KMS-11 (cell line): ENCODE results near the gene NTSR2.

ENCODE experiments used
- H2AFZ ChIP-seq: fragments of 200-600 bp; sonication (generic); 2 replicates; pipeline ENCODE4 v1.6.1; 2016; ENCODE audit warnings: antibody characterized with exemption, mixed run types, low read depth
- H3K27ac ChIP-seq: fragments of 200-600 bp; sonication (generic); 2 replicates; pipeline ENCODE4 v1.6.1; 2016; ENCODE audit warnings: mild to moderate bottlenecking, mixed run types
- H3K27me3 ChIP-seq: fragments of 200-600 bp; sonication (generic); 2 replicates; pipeline ENCODE4 v1.6.1; 2017; ENCODE audit warnings: mild to moderate bottlenecking, low read depth, mixed run types, moderate library complexity; ENCODE audit not compliant: insufficient read depth
- H3K36me3 ChIP-seq: fragments of 200-600 bp; sonication (generic); 2 replicates; pipeline ENCODE4 v1.6.1; 2017; ENCODE audit warnings: mild to moderate bottlenecking, mixed run types; ENCODE audit not compliant: insufficient read depth
- H3K4me1 ChIP-seq: fragments of 200-600 bp; sonication (generic); 2 replicates; pipeline ENCODE4 v1.6.1; 2016; ENCODE audit warnings: mild to moderate bottlenecking, low read depth, mixed run types; ENCODE audit not compliant: poor library complexity, severe bottlenecking
- H3K4me2 ChIP-seq: fragments of 200-600 bp; sonication (generic); 2 replicates; pipeline ENCODE4 v1.7.0; 2016; ENCODE audit warnings: mild to moderate bottlenecking, mixed run types
- H3K4me3 ChIP-seq: fragments of 200-600 bp; sonication (generic); IDR thresholded peaks from 2 replicates; pipeline ENCODE4 v1.6.1; 2017; ENCODE audit warnings: low read depth, low read length, mixed read lengths; ENCODE audit not compliant: insufficient read depth
- H3K79me2 ChIP-seq: fragments of 200-600 bp; sonication (generic); 2 replicates; pipeline ENCODE4 v1.6.1; 2016; ENCODE audit warnings: low read depth, mixed run types; ENCODE audit not compliant: insufficient read depth
- H3K9ac ChIP-seq: fragments of 200-600 bp; sonication (generic); 2 replicates; pipeline ENCODE4 v1.6.1; 2016; ENCODE audit warnings: mild to moderate bottlenecking, mixed run types
- H4K20me1 ChIP-seq: fragments of 200-600 bp; sonication (generic); 2 replicates; pipeline ENCODE4 v1.6.1; 2016; ENCODE audit warnings: mild to moderate bottlenecking, mixed run types; ENCODE audit not compliant: insufficient read depth
- TF ChIP-seq, protein P1 (sequence below): fragments of 200-600 bp; sonication (generic); conservative IDR thresholded peaks from 2 replicates; pipeline ENCODE4 v1.6.1; 2017; ENCODE audit warnings: low read depth, mild to moderate bottlenecking, antibody characterized with exemption, low read length, moderate library complexity, mixed read lengths

NTSR2 gene, protein sequence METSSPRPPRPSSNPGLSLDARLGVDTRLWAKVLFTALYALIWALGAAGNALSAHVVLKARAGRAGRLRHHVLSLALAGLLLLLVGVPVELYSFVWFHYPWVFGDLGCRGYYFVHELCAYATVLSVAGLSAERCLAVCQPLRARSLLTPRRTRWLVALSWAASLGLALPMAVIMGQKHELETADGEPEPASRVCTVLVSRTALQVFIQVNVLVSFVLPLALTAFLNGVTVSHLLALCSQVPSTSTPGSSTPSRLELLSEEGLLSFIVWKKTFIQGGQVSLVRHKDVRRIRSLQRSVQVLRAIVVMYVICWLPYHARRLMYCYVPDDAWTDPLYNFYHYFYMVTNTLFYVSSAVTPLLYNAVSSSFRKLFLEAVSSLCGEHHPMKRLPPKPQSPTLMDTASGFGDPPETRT

DNA sequence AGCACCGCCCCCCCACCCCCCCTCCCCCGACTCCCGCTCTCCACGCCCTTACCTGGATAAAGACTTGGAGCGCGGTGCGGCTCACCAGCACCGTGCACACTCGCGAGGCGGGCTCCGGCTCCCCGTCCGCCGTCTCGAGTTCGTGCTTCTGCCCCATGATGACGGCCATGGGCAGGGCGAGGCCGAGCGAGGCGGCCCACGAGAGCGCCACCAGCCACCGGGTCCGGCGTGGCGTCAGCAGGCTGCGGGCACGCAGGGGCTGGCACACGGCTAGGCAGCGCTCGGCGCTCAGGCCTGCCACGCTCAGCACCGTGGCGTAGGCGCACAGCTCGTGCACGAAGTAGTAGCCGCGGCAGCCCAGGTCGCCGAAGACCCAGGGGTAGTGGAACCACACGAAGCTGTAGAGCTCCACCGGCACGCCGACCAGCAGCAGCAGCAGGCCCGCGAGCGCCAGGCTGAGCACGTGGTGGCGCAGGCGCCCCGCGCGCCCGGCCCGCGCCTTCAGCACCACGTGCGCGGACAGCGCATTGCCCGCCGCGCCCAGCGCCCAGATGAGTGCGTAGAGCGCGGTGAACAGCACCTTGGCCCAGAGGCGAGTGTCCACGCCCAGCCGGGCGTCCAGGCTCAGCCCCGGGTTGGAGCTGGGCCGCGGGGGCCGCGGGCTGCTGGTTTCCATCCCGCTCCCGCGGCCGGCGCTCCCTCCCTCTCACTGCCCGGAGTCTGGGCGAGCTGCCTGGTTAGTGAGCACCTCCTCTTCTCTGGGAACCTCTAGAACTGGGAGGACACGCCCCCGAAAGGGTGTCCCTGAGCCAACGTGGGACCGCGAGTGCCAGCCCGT lies at the start of gene NTSR2:
NTSR2 (minus strand) TSS at position 742 of the 838 bp plus-strand sequence; CDS start at position 676, 66 bp downstream.
- Histone ChIP-seq H3K9ac (no peak within 1 kb of the TSS), H3K4me1 (peaks cover 13% of the 10 kb centered on the region), H2AFZ (no peak within 1 kb of the TSS), H3K4me2 (no peak within 1 kb of the TSS), H3K4me3 (no peak within 1 kb of the TSS), H4K20me1 (no peaks in the 10 kb centered on the region), H3K79me2 (no peaks in the 10 kb centered on the region), H3K27ac (no peak within 1 kb of the TSS), H3K36me3 (no peaks in the 10 kb centered on the region), H3K27me3 (no peaks in the 10 kb centered on the region)
- TF ChIP-seq, protein P1, sequence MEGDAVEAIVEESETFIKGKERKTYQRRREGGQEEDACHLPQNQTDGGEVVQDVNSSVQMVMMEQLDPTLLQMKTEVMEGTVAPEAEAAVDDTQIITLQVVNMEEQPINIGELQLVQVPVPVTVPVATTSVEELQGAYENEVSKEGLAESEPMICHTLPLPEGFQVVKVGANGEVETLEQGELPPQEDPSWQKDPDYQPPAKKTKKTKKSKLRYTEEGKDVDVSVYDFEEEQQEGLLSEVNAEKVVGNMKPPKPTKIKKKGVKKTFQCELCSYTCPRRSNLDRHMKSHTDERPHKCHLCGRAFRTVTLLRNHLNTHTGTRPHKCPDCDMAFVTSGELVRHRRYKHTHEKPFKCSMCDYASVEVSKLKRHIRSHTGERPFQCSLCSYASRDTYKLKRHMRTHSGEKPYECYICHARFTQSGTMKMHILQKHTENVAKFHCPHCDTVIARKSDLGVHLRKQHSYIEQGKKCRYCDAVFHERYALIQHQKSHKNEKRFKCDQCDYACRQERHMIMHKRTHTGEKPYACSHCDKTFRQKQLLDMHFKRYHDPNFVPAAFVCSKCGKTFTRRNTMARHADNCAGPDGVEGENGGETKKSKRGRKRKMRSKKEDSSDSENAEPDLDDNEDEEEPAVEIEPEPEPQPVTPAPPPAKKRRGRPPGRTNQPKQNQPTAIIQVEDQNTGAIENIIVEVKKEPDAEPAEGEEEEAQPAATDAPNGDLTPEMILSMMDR = no peak

DNA sequence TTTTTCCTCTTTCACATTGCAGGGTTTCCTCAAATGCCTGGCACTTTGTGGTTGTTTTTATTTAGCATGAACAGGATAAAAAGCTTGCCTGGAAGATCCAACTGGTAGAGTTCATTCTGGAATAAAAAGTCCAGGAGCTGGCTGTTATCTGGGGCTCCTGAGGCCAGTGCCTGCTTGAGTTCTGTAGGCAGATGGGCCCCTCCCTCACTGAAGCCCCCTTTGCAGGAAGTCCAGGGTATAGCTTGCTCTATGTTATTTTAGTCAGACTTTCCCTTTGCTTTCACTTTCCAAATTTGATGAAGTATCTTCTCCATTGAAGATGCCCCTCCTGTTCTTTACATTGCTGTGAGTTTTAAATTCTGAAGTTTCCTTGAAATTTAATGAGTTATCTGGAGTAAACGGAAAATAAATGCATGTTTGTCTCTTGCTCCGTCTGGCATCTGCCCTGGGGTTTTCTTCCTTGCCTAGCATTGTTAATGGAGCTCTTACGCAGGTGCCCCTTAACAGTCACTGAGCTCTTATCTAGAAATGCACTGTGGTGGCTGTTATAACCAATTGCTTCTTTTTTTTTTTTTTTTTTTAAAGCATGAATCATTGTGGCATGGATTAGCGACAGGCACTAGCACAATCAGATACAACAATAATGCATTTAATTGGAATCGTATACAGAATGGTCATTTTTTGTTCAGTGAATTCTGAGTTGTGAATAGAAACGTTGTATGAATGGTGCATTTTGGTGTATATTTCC lies 49.4 kb upstream of the NTSR2 start:
- Histone ChIP-seq H2AFZ (no peak overlapping the region), H3K4me1 (no peaks in the 10 kb centered on the region), H3K9ac (no peak overlapping the region), H3K4me3 (no peak overlapping the region), H3K27ac (no peak overlapping the region), H3K79me2 (no peaks in the 10 kb centered on the region), H4K20me1 (no peaks in the 10 kb centered on the region), H3K36me3 (no peaks in the 10 kb centered on the region), H3K4me2 (no peak overlapping the region), H3K27me3 (no peaks in the 10 kb centered on the region)
- TF ChIP-seq, protein P1 = no peak

DNA sequence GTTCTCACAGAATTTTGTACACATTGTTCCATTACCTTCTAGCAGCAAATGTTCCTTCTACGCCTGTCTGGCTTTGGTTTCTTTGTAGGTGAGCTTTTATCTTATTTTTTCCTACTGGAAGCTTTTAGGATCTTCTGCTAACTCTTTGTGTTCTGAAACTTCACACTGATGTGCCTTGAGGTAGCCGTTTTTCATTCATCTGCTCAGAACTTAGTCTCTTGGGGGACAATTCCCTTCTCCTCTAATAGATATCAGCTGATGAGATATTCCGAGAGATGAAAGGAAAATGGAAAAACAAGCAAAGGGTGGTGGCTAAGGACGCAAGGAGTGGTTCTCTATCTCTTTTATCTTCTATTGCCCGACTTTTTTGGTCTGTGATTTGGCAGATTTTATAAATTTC lies 48.6 kb upstream of the NTSR2 start:
- Histone ChIP-seq H3K27me3 (no peaks in the 10 kb centered on the region), H3K27ac (no peak overlapping the region), H3K36me3 (no peaks in the 10 kb centered on the region), H3K4me1 (no peaks in the 10 kb centered on the region), H2AFZ (no peak overlapping the region), H3K9ac (no peak overlapping the region), H4K20me1 (no peaks in the 10 kb centered on the region), H3K4me3 (no peak overlapping the region), H3K4me2 (no peak overlapping the region), H3K79me2 (no peaks in the 10 kb centered on the region)
- TF ChIP-seq, protein P1 = no peak

DNA sequence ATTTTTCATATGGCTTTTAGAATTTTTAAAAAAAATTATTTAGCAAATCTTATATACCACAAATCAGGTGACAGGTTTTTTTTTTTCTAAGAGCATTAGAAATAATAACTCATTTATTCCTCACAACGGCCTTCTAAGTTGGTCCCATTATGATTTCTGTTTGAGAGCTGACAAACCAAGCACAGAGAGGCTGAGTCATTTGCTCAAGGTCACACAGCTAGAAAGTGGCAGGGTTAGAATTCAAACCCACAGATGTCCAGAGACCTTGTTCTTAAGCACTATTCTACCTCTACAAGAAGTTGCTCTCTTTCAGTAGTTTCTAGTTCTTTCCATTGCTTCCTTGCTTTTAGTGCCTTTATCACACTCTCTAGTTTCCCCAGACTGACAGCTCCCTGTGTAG lies 47.6 kb upstream of the NTSR2 start:
- no peak overlapping the region for H3K4me2 ChIP-seq
- H3K36me3 ChIP-seq = no peaks in the 10 kb centered on the region
- H3K27me3 ChIP-seq = no peaks in the 10 kb centered on the region
- no peak overlapping the region for H2AFZ ChIP-seq
- H4K20me1 ChIP-seq = no peaks in the 10 kb centered on the region
- TF ChIP-seq, protein P1 = no peak
- H3K27ac ChIP-seq = no peak overlapping the region
- no peak overlapping the region for H3K9ac ChIP-seq
- H3K4me3 ChIP-seq = no peak overlapping the region
- no peaks in the 10 kb centered on the region for H3K79me2 ChIP-seq
- no peaks in the 10 kb centered on the region for H3K4me1 ChIP-seq
